ENCODE measurements around the gene ADAP2. TPM values are rescaled to one million over a fixed set of nuclear protein-coding genes. Genes with fewer than 3 reads are reported as not detected.

ADAP2 gene
- total RNA-seq, 1 experiment from 2014 or later: not detected

Small RNA genes lying within 50 kb of the gene (small RNA-seq; reads per million reads assigned to genes)
- gene AC138207.3 (not detected), gene RN7SL138P (not detected)

Other genes starting within 250 kb of the ADAP2 start
- gene CRLF3, start 97.3 kb upstream of the ADAP2 start, total RNA-seq (2014; rRNA removed; shearing (Covaris generic)): 21.6 and 25.7 TPM in 2 replicates
- 5.8 and 6.6 TPM in 2 replicates for gene ATAD5, start 90.0 kb upstream of the ADAP2 start, total RNA-seq (2014; rRNA removed; shearing (Covaris generic))
- 9.4 and 14.0 TPM in 2 replicates for gene TEFM, start 15.7 kb upstream of the ADAP2 start, total RNA-seq (2014; rRNA removed; shearing (Covaris generic))
- 13.6 and 14.9 TPM in 2 replicates for gene RNF135, start 49.1 kb downstream of the ADAP2 start, total RNA-seq (2014; rRNA removed; shearing (Covaris generic))
- 12.7 and 17.5 TPM in 2 replicates for gene NF1, start 173.0 kb downstream of the ADAP2 start, total RNA-seq (2014; rRNA removed; shearing (Covaris generic))